C4-2B (cell line): ENCODE results near the gene PM20D2.

Experiments
- CTCF ChIP-seq: fragments of 450-650 bp; conservative IDR thresholded peaks from 2 replicates; pipeline ENCODE4 v1.5.1; 2017; ENCODE audit warnings: mild to moderate bottlenecking
- ZFX ChIP-seq: fragments of 450-650 bp; IDR thresholded peaks from 2 replicates; pipeline ENCODE4 v1.6.1; 2017

- TF ChIP-seq CTCF, result no peak
- TF ChIP-seq ZFX, result no peak
Measured at GRCh38 chr6:89161326-89162046, 15.6 kb downstream of the PM20D2 start.
